Measurements from ENCODE around the gene CHID1.

The CHID1 gene

DNA sequence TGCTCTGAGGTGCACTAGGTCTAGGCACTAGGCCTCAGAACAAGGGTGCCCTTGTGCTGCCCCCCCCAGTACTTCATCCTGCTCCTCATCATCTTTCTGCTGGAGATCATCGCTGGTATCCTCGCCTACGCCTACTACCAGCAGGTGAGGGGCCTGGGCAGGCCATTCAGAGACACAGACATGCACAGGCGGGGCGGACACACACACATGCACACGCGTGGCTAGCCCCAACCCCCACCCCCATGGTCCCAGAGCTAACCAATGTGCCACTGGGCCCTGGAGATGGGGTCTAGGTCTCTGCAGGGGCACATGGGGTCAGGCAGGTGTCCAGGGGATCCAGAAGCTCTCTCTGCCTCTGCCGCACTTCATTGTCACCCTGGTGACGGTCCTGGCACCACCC is 73.9 kb downstream of the CHID1 start:
- DNase-seq (ENCODE audit: low read depth in 2 of 2), result no peak

DNA sequence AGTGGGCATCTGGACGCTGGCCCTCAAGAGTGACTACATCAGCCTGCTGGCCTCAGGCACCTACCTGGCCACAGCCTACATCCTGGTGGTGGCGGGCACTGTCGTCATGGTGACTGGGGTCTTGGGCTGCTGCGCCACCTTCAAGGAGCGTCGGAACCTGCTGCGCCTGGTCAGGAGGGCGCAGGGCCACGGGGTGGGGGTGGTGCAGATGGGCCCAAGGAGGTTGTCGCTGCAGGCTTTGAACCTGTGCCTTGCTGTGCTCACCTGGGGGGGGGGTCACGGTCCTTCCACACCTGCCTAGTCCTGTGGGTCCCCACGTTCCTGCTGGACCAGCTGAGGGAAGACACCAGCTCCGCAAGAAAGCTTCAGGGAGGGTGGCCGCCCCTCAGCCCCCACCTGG is 74.3 kb downstream of the CHID1 start:
- no peak for DNase-seq (ENCODE audit: low read depth in 2 of 2)

DNA sequence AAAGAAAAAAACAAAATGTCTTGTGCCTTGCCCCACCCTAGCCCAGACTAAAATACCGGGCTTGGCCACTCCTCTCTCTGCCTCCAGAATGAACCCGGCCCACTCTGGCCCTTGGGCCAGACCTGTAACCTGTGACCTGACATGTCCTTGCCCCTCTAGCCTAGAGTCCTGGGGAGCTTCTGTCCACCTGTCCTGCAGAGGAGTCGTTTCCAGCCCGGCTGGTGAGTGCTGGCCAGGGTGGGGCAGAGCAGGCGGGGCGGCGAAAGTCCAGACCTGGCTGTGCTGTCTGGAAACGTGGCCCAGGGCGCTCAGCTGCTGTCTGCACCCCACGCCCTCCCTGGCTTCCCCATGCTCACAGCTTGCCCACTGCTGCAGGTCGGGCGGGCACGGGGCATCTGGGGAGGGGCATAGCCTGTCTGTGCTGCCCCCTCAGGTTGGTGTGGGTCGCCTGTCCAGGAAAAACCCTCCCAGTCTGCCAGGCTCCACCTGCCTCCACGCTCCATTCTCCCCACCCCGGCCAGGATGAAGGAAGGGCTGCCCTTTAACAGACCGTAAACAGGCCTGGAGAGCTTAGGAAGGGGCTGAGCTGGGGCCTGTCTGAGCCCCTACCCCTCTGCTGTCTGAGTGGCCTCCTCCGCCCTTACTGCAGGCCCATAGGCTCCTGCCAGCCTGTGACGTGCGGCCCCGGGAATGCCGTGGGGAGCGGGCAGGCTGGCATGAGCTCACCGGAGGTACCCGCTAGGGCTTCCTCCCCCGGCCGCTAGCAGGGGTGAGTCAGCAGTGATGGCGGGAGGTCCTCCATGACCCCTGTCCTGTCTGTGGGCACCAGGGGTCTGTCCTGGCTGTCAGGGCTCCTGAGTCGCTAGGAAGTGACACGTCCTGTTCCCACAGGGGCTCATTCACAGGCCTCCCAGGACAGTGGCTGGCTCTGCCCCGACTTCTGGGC is 76.0 kb downstream of the CHID1 start:
- DNase-seq (ENCODE audit: low read depth in 2 of 2), result no peak

DNA sequence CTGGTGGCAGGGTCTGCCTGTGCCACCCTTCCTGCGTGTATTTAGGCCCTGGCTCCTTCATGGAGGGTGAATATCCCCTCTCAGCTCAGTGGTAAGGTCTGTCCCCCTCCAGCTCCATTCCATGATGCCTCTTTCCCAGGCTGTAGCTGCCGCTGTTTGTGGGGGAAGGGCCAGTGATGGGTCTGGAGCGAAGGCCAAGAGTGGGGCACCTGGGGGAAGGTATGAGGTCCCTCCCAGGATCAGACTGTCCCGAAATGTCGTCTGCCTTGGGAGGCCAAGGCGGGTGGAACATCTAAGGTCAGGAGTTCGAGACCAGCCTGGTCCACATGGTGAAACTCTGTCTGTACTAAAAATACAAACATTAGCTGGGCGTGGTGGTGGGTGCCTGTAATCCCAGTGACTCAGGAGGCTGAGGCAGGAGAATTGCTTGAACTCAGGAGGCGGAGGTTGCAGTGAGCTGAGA is 76.7 kb downstream of the CHID1 start:
- no peak for DNase-seq (ENCODE audit: low read depth in 2 of 2)

DNA sequence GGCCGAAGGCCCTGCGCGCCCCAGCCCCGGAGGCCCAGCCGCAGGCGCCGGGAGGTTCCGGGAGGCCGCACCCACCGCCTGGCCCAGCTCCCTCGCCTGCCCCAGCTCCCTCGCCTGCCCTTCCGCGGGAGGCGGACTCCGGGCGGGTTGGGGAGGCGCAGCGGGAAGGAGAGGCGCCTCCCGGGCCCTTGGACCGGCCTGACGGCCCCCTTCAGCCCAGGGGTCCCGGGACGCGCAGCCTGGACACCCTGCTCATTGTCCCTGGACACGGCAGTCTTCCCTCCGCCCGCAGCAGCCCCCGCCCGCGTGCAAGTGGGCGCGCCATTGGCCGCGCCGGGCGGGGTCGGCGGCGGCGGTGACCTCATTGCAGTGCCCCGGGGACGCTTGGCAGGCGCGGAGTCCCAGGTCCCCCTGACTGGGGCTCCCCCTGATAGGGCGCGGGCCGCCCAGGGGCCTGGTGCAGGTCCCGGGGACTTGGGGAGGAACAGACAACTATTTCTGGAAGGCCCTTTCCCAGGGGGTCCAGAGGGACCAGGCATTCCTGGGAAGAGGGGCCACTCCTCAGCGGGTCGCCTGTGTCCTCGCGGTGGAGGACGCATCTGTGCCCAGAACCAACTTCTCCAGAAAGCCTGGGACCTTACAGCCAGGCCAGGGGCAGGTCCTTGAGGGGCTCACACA is 77.4 kb downstream of the CHID1 start:
- DNase-seq (ENCODE audit: low read depth in 2 of 2), result no peak

DNA sequence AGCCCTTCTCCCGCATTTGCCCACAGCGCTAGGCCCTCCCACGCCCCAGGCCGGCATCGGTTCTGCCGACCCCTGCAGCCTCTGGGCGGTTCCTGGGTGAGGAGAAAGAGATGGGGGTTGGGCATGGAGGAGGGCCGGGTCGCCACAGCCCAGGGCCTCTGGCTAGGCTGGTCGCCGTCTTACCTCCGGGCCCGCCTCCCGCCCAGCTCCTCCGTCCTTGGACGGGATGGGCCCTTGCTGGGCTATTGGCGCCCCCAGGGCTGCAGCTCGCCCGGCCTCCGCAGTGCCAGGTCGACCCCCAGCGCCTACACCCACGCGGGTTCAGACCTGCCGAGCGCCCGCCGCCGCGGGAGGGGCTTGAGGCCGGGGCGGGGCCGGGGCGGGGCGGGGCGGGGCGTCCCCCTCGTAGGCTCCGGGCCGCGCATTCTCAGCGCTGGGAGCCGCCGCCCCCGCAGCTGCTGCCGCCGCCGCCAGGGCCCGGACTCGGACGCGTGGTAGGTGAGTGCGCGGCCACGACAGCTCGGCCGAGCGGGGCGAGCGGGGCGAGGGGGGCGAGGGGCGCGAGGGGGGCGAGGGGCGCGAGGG is 78.0 kb downstream of the CHID1 start, which contains the start of gene CD151:
Gene CD151 (plus strand): TSS at position 424 of the 585 bp plus-strand sequence. CDS start 3,118 bp downstream, outside the sequence.
- DNase-seq (ENCODE audit: low read depth in 2 of 2), result no peak

DNA sequence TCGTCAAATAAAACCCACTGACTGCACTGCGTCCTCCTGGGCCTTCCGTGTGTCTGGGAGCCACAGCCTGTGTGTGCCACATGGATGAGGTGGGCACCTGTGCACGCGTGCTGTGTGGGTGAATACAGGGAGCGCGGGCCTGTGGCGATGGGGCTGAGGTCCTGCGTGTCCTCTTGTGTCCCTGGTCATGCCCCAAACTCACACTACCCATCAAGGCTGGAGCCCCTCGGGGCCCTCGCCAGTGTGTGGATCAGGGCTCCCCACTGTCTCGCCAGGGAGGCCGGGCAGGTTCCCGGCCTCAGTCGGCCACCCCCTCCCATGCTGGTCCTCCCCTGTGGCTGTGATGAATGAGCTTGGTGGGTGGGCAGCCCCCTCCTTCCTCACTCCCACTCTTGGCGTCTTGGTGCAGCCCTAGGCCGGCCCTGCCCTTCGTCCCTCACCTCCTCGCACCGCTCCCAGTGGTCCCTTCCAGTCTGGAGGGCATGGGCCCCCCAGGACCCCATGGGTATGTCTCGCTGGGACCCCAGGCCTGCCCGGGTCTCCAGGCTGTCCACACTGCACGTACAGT is 78.6 kb downstream of the CHID1 start:
- no peak for DNase-seq (ENCODE audit: low read depth in 2 of 2)

DNA sequence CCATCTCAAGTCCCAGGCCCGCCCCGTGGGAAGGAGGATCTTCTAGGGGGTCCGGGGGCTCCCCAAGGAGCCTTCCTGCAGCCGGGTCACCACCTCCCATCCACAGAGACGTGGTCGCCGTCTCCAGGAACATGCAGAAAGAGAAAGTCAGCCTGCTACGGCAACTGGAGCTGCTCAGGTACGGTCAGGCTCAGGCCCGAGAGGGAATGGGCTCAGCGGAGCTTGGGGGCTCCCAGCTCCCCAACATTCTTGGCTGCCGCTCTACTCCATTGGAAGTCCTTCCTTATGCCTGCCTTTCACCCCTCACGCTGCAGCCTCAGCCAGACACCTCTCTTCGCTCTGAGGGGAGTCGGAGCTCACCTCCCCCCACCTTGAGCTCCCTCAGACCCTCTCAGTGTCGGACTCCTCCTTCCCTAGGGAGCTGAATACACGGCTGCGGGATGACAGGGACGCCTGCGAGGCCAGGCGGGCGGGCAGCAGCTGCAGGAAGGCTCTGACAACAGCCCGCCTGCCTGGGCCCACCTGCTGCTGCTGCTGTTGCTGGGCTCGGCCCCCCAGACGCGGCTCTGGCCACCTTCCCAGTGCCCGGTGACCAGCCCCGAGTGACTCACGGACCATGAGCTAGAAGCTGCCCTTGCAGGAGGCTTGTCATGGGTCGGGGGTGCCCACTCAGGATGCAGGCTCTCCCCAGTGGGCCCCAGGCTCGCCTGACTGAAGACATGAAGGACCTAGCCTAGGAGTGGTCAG is 79.3 kb downstream of the CHID1 start:
- no peak for DNase-seq (ENCODE audit: low read depth in 2 of 2)

DNA sequence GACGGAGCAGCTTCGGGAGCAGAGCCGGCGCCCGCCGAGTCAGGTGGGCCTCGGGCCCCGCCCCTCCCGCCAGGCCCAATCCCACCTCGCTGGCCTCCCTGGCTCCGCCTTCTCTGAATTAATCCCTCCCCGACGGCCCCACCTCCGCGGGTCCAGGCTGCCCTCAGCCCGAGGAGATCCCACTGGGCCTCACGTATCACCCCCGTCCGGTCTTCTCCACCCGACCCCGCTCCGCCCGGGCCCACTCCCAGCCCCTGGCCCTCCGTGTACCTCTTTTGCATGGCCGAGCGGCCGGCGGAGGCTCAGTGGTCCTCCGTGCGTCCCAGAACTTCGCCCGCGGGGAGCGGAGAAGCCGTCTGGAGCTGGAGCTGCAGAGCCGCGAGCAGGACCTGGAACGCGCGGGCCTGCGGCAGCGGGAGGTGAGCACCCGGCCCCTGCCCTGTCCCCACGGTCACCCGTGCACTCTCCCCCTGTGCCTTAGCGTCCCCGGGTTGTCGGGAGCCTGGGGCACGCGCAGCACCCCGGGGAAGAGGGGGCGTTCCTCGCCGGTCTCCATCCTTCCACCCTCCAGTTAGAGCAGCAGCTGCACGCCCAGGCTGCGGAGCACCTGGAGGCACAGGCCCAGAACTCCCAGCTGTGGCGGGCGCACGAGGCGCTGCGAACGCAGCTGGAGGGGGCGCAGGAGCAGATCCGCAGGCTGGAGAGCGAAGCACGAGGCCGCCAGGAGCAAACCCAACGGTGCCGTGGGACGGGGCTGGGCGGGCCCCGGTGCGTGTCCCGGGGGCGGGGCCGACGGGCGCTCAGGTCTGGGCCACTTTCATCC is 80.1 kb downstream of the CHID1 start:
- no peak for DNase-seq (ENCODE audit: low read depth in 2 of 2)

DNA sequence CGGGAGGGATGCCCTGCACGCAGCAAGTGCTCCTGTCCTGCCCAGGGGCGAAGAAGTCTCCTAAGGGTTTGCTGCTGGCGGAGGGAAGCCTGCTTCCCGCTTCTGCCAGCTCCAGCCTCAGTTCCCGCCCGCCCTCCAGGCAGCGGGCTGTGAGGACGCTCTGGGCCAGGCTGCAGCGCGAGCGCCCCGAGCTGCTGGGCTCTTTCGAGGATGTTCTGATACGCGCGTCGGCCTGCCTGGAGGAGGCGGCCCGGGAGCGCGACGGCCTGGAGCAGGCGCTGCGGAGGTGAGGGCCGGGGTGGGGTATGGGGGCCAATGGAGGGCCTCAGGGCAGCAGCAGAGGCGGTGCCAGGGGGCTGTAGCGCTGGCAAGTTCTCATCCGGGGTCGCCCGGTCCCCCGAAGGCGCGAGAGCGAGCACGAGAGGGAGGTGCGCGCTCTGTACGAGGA is 80.7 kb downstream of the CHID1 start:
- no peak for DNase-seq (ENCODE audit: low read depth in 2 of 2)

DNA sequence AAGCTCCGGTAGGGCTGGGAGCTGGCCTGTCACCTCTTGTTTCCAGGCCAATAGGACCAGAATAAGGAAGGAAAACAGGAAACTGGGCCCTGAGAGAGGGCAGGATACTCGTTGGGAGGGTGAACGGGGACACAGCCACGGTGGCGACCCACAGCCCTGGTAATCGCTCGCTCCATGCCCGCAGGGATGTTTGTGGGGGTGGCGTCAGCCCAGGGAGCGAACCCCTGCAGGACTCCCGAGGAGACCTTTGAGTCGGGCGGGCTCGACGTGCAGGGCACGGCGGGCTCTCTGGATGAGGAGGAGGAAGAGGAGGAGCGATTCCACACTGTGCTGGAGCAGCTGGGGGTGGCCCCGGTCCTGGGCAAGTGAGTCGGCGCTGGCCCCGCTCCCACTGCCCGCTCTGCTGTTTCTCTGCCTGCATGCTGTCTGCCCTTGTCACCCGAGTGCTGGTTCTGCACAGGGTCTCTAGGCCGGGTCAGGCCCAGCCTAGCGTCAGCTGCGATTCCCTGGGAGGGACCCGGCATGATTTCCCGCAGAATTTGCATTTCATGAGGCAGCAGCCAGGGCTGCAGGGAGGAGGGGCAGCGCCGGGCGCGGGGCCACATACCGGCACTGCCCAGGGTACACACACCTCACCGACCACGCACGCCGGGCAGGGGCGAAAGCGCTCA is 81.3 kb downstream of the CHID1 start:
- no peak for DNase-seq (ENCODE audit: low read depth in 2 of 2)

DNA sequence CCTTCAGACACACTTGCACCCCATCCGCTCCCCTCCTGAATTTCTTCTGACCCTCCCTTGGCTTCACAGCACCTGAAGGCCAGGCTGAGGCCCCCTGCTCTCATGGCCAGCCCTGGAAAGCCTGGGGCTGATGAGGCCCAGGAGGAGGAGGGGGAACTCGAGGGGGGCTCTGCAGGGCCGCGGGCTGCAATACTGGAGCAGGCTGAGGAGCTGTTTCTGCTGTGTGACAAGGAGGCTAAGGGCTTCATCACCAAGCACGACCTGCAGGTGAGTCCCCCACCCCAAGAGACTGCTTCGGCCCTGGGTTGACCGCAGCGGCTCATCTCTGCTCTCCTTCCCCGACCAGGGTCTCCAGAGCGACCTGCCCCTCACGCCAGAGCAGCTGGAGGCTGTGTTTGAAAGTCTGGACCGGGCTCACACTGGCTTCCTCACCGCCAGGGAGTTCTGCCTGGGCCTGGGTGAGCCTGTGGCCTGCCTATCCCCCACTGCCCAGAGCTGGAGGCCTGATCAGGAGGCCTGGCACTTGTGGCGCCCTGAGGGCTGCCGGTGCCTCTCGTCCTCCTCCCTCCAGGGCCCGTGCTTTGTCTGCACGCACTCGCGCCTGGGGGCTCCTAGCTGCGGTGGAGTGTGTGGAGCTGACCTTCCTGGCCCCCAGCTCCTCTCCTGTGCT is 82.0 kb downstream of the CHID1 start:
- DNase-seq (ENCODE audit: low read depth in 2 of 2), result no peak

DNA sequence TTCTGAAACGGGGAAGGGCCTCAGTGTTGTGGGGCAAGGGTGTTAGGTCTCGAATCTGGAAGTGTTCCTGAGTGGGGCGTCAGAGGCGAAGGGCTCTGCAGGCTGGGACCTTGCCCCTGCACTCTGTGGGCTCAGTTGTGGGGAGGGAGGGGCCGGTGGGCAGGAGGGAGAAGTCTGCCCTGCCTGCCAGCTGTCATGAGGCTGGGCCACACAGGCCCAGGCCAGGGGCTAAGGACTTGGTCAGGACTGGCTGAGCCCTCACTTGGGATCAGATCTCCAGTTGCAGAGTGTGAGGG is 82.8 kb downstream of the CHID1 start, which contains the start of gene CRACR2B:
Gene CRACR2B (plus strand): TSS at position 23 of the 296 bp plus-strand sequence. CDS start 689 bp downstream, outside the sequence.
- no peak for DNase-seq (ENCODE audit: low read depth in 2 of 2)

DNA sequence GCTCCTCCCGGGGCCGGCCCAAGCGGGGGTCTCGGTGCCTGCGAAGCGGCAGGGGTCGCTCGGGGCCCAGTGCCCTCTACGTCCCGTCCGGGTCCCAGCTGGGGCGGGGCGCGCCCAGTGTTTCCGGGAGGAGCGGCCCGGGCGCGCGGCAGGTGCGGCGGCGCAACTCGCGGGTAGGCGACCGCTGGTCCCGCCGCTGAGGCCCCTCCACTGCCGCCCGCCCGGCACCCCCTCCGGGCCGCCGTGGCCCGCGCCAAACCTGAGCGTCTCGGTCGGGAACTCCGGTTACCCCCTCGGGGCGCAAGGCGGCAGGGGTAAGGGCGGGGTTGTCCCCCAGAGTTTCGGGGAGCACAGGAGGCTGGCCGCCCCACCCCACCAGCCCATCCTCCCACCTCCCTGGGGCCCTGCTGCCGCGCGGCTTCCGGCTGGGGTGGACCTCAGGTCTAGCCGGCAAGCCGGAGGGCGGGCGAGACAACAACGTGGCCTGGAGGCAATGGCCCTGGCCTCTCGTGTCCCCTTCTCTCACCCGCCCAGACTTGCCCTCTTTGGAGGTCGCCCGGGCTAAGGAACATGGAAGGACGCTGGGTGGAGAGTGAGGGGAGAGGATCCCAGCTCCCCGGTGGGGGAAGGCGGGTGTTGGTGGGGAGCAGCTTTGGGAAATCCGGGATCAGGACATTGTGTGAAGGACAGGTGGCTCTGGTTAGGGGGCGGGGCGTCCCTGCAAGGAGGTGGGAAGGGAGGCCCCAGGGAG is 83.3 kb downstream of the CHID1 start:
- no peak for DNase-seq (ENCODE audit: low read depth in 2 of 2)

DNA sequence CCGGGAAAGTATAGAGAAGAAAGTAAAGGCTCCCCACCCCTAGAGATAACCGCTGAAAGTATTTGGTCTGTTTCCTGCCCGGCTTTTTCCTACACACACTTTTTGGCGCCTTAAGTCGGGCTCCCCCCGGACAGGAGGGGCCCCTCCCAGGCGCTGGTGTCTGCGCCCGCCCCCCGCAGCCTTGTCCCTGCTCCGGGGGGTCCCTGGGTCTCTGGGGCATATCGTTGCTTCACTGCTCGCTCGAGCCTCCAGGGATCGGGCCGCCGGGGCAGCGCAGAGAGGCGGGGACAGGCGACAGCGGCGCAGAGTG is 83.8 kb downstream of the CHID1 start:
- no peak for DNase-seq (ENCODE audit: low read depth in 2 of 2)

DNA sequence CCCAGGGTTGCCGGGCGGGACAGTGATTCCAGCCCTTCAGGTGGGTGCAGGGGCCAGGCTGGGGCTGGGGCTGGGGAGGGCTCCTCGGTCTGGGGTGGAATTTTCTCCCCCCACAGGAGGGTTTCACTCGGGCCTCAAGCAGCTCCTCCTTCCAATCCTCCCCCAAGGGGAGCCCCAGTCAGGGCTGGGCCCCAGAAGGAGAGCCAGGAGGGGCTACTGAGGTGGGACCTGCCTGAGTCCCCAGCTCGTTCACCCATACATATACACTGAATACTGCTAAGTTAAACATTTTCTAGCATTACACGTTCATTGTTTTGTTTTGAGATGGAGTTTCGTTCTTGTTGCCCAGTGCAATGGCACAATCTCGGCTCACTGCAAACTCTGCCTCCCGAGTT is 84.4 kb downstream of the CHID1 start:
- DNase-seq (ENCODE audit: low read depth in 2 of 2), result no peak

DNA sequence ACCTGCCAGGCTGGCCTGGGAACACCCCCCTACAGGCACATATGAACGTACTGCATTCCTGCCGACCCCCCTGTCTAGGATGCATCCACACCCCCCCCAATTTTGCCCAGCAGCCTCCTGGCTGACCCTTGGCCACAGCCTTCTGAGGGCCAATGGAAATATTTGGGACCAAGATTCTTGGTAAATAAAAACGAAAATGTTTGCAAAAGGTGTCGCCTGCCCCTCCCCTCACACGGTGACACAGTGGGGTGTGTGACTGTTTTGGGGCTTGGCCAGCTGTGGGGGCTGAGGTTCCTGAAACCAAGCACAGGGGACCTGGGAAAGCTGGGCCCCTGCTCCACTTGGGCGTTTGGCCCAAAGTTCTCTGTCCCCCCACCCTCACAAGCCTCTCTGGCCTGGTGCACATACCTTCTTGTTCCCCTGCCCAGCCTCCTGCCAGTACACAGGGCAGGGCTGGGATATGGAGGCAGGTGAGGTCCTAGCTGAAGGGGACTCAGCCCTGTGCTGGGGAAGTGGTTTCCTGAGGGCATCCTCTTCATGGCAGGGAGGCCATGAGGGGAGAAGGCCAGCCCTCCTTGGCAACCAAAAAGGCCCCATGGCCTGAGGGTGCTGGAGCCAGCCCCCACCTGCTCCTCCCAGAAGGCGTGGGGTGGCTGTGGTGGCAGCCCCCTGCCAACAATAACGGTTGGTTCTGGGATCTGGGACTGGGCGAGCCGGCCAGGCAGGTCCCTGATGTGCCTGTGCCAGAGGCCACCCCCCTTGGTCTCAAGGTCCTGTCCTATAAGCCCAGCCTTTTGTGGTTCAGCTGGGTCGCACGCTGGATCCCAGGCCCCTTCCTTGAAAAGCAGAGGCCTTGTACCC is 85.0 kb downstream of the CHID1 start:
- DNase-seq (ENCODE audit: low read depth in 2 of 2), result no peak

DNA sequence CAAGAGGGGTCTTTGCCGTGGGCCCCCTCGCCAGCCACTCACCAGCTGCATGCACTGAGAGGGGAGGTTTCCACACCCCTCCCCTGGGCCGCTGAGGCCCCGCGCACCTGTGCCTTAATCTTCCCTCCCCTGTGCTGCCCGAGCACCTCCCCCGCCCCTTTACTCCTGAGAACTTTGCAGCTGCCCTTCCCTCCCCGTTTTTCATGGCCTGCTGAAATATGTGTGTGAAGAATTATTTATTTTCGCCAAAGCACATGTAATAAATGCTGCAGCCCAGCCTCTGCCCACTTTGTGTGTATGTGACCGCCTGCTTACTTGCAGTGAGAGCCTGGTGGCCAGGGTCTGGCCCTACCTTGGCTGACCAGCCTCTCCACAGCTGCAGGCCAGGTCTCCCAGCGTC is 85.7 kb downstream of the CHID1 start:
- DNase-seq (ENCODE audit: low read depth in 2 of 2), result no peak
